K562 (cell line): ENCODE data around the gene PRKG1. TPM values are rescaled to one million over a fixed set of nuclear protein-coding genes. Genes with fewer than 3 reads are reported as not detected.

Experiments
- ATAC-seq: fragments of 200-7000 bp; cut with Tn5 transposase; 3 replicates; pipeline ENCODE4 v1.9.1; 2020; ENCODE audit warnings: moderate library complexity
- BruUV-seq: library from RNA; stranded (reverse); fragments of 400-500 nt; replicated peaks from 2 replicates; lab custom pipeline; 2021; lab: Mats Ljungman, UMichigan
- CTCF ChIA-PET: fragments of 300-600 bp; formaldehyde crosslinking; extraction: SDS; loops from one replicate; lab custom pipeline; 2021; ENCODE audit warnings: low intra/inter-chr PET ratio; lab: Yijun Ruan, JAX
- POLR2A ChIA-PET: fragments of 300-600, 350-650 bp; sonication (Branson Sonifier 250); formaldehyde crosslinking; extraction: SDS; loops from one replicate; lab custom pipeline; 2021; ENCODE audit warnings: antibody characterized with exemption, inconsistent platforms; lab: Yijun Ruan, JAX
- DNase-seq, 4 experiments: peaks; one replicate each; pipeline versions ENCODE4 v3.0.0 to v3.0.0-alpha.2; 2011 to 2018; ENCODE audit warnings: low spot score in 3 of 4, mixed read lengths in 3 of 4; ENCODE audit errors: extremely low read depth in 1 of 4
- FAIRE-seq: peaks from 2 replicates; lab custom pipeline; 2011; peaks lifted over from hg19 to GRCh38; lab: Jason Lieb, UNC
- H2AFZ ChIP-seq: 2 replicates; pipeline ENCODE4 v1.6.0; 2011; ENCODE audit warnings: low read depth, low read length, control low read depth, inconsistent platforms
- H3K27ac ChIP-seq: fragments of 200-600 bp; 3 replicates; pipeline ENCODE4 v1.8.0; 2011; ENCODE audit warnings: low read depth, mild to moderate bottlenecking, control low read depth, inconsistent platforms, low read length, moderate library complexity, mixed read lengths; ENCODE audit errors: extremely low read depth
- H3K27me3 ChIP-seq, 2 experiments: fragments of 300-600 bp in 1 of 2; 2 replicates in 1 of 2; 3 replicates in 1 of 2; pipeline versions ENCODE4 v1.6.0 to v1.8.0; 2011; ENCODE audit warnings: inconsistent platforms in 2 of 2, low read length in 2 of 2, mild to moderate bottlenecking in 1 of 2, mixed read lengths in 1 of 2, moderate library complexity in 1 of 2; ENCODE audit not compliant: control insufficient read depth in 2 of 2, insufficient read depth in 2 of 2
- H3K36me3 ChIP-seq: fragments of 300-600 bp; 3 replicates; pipeline ENCODE4 v1.8.0; 2011; ENCODE audit warnings: mild to moderate bottlenecking, low read length, inconsistent platforms; ENCODE audit not compliant: control insufficient read depth, insufficient read depth
- H3K4me1 ChIP-seq, 2 experiments: fragments of 200-600 bp in 1 of 2; replicated peaks in 1 of 2; 2 replicates in 1 of 2; 3 replicates in 1 of 2; pipeline versions ENCODE4 v1.5.1 to v1.8.0; 2011; ENCODE audit warnings: inconsistent platforms in 2 of 2, low read length in 2 of 2, mild to moderate bottlenecking in 1 of 2, mixed read lengths in 1 of 2, moderate library complexity in 1 of 2; ENCODE audit not compliant: control insufficient read depth in 2 of 2, insufficient read depth in 2 of 2
- H3K4me2 ChIP-seq: 2 replicates; pipeline ENCODE4 v1.6.1; 2011; ENCODE audit warnings: low read length, control low read depth, inconsistent platforms, mixed read lengths; ENCODE audit not compliant: insufficient read depth
- H3K4me3 ChIP-seq: fragments of 200-600 bp; sonication (generic), shearing (Covaris generic); 2 replicates; pipeline ENCODE4 v1.5.1; 2016; ENCODE audit warnings: control low read depth, inconsistent platforms
- H3K79me2 ChIP-seq: fragments of 200-600 bp; 3 replicates; pipeline ENCODE4 v1.8.0; 2011; ENCODE audit warnings: low read length, inconsistent platforms; ENCODE audit not compliant: control insufficient read depth, insufficient read depth
- H3K9ac ChIP-seq, 2 experiments: 2 replicates each; pipeline versions ENCODE4 v1.6.0 to v1.6.1; 2011; ENCODE audit warnings: low read depth in 2 of 2, low read length in 2 of 2, control low read depth in 1 of 2, inconsistent platforms in 1 of 2, mild to moderate bottlenecking in 1 of 2, mixed read lengths in 1 of 2; ENCODE audit not compliant: insufficient read depth in 1 of 2
- H3K9me1 ChIP-seq: one replicate; pipeline ENCODE4 v1.6.0; 2011; ENCODE audit warnings: inconsistent platforms, mild to moderate bottlenecking, low read length, moderate library complexity; ENCODE audit not compliant: control insufficient read depth, insufficient read depth
- H3K9me3 ChIP-seq: replicated peaks from 2 replicates; pipeline ENCODE4 v1.5.1; 2011; ENCODE audit warnings: low read depth, low read length, inconsistent platforms; ENCODE audit not compliant: control insufficient read depth, insufficient read depth
- H4K20me1 ChIP-seq: replicated peaks from 2 replicates; pipeline ENCODE4 v1.6.1; 2011; ENCODE audit warnings: low read length, inconsistent platforms, mixed read lengths; ENCODE audit not compliant: control insufficient read depth, insufficient read depth
- CREB3 ChIP-seq: fragments of 450-650 bp; conservative IDR thresholded peaks from 2 replicates; pipeline ENCODE4 v1.6.1; 2016; ENCODE audit warnings: missing genetic modification characterization, low read depth, mild to moderate bottlenecking, missing compliant biosample characterization, moderate library complexity
- EGR1 ChIP-seq: fragments of 450-650 bp; conservative IDR thresholded peaks from 2 replicates; pipeline ENCODE4 v1.6.1; 2017; ENCODE audit warnings: mild to moderate bottlenecking
- KAT8 ChIP-seq: fragments of 450-650 bp; IDR thresholded peaks from 2 replicates; pipeline ENCODE4 v1.6.1; 2016; ENCODE audit warnings: low read depth, mild to moderate bottlenecking
- PYGO2 ChIP-seq: fragments of 450-650 bp; IDR thresholded peaks from 2 replicates; pipeline ENCODE4 v1.6.1; 2016; ENCODE audit warnings: mild to moderate bottlenecking, missing genetic modification characterization, moderate library complexity, missing compliant biosample characterization
- STAT5A ChIP-seq: IDR thresholded peaks from 2 replicates; pipeline ENCODE4 v1.6.1; 2012; ENCODE audit warnings: low read length, inconsistent platforms, borderline replicate concordance
- THAP7 ChIP-seq: fragments of 250-450 bp; sonication (Bioruptor Pico); IDR thresholded peaks from 2 replicates; pipeline ENCODE4 v1.5.0; 2021
- whole genome bisulfite sequencing: fragments of 100-300 bp; shearing (Covaris generic); methylation state at CpG from one replicate; pipeline ENCODE4 v1.1.6; 2016; ENCODE audit warnings: low coverage, mixed read lengths; ENCODE audit not compliant: insufficient coverage; ENCODE audit errors: missing lambda C conversion rate; 5-methylcytosine and 5-hydroxymethylcytosine counted together
- in situ Hi-C: fragments of 300-500 bp; cut with MboI; formaldehyde crosslinking; loops from 4 replicates; pipeline ENCODE4 v1.15.0; 2018; ENCODE audit warnings: inconsistent platforms, mixed read lengths
- intact Hi-C: fragments of 100-400 bp; cut with micrococcal nuclease; formaldehyde crosslinking; loops from 2 replicates; pipeline ENCODE4 v1.14.2; 2022
- polyA plus RNA-seq, 8 experiments: library from polyadenylated mRNA; depleted of rRNA in 4 of 8; stranded (reverse) in 5 of 8; unstranded in 3 of 8; fragments of >200 nt; fragmentation: Nextera tagmentation in 2 of 8; fragmentation: Illumina TruSeq in 1 of 8; extraction: Ambion mirVana in 2 of 8; extraction: Trizol in 1 of 8; gene quantifications; 2 replicates each; pipeline versions ENCODE4 v1.2.1 to v1.2.3, GENCODE V29; 2011 to 2014; ENCODE audit warnings: inconsistent platforms in 1 of 8, missing spikeins in 1 of 8
- total RNA-seq, 7 experiments: library from RNA; depleted of rRNA in 6 of 7; stranded (reverse); fragments of >200 nt in 6 of 7; fragmentation: Illumina TruSeq in 2 of 7; extraction: Trizol in 2 of 7; gene quantifications; 2 replicates each; pipeline versions ENCODE4 v1.2.1 to v1.2.3, GENCODE V29; 2011 to 2021; ENCODE audit warnings: low replicate concordance in 1 of 7
- TF ChIP-seq, protein P1 (sequence below), 3 experiments: fragments of 200-800 bp in 1 of 3; fragments of 250-450 bp in 1 of 3; fragments of 450-650 bp in 1 of 3; sonication (Bioruptor Pico) in 1 of 3; sonication (Bioruptor generic) in 1 of 3; formaldehyde crosslinking in 1 of 3; IDR thresholded peaks; 2 replicates each; pipeline versions ENCODE4 v1.6.1 to v1.8.0; 2016 to 2022; ENCODE audit warnings: mild to moderate bottlenecking in 2 of 3, missing genetic modification characterization in 2 of 3, missing compliant biosample characterization in 1 of 3, moderate library complexity in 1 of 3
- TF ChIP-seq, protein P2 (sequence below): fragments of 450-650 bp; formaldehyde crosslinking; IDR thresholded peaks from 2 replicates; pipeline ENCODE4 v1.4.0; 2020; ENCODE audit warnings: mild to moderate bottlenecking, moderate library complexity

The PRKG1 gene
- total and polyA plus RNA-seq, 9 of the 15 experiments (the other 6 are each of a cell fraction or from before 2014, with no cell fraction given), result 0.22 TPM; not detected in 8

GRCh38 chr10:51318399-51319172 lies 244.3 kb downstream of the PRKG1 start (continued):
- TF ChIP-seq, protein P1, sequence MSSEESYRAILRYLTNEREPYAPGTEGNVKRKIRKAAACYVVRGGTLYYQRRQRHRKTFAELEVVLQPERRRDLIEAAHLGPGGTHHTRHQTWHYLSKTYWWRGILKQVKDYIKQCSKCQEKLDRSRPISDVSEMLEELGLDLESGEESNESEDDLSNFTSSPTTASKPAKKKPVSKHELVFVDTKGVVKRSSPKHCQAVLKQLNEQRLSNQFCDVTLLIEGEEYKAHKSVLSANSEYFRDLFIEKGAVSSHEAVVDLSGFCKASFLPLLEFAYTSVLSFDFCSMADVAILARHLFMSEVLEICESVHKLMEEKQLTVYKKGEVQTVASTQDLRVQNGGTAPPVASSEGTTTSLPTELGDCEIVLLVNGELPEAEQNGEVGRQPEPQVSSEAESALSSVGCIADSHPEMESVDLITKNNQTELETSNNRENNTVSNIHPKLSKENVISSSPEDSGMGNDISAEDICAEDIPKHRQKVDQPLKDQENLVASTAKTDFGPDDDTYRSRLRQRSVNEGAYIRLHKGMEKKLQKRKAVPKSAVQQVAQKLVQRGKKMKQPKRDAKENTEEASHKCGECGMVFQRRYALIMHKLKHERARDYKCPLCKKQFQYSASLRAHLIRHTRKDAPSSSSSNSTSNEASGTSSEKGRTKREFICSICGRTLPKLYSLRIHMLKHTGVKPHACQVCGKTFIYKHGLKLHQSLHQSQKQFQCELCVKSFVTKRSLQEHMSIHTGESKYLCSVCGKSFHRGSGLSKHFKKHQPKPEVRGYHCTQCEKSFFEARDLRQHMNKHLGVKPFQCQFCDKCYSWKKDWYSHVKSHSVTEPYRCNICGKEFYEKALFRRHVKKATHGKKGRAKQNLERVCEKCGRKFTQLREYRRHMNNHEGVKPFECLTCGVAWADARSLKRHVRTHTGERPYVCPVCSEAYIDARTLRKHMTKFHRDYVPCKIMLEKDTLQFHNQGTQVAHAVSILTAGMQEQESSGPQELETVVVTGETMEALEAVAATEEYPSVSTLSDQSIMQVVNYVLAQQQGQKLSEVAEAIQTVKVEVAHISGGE (CRISPR knock-in tag; IDR thresholded peaks at IDR 0.05), result no peak

DNA sequence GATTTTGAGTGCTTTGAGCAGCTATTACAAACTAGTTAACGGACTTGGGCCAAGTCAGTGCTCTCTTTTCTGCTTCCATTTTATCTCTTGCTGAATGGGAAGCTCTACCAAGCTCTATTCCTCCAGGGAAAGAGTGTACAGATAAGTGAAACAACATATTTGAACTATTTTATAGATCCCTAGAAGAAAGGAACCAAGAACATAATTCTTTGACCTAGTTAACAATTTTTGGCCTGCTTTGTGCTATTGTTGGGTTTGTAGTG lies 244.8 kb downstream of the PRKG1 start:
- no peak overlapping the region for H2AFZ ChIP-seq
- H3K9me1 ChIP-seq, result no peaks in the 10 kb centered on the region
- CTCF ChIA-PET, result no interaction called here
- H3K9me3 ChIP-seq, result no peaks in the 10 kb centered on the region
- H3K4me3 ChIP-seq, result no peak overlapping the region
- no peak for ATAC-seq
- in situ Hi-C loops (no loop called here), intact Hi-C loops (no loop called here)
- WGBS, result 0% methylated on average over 1 of the region's 1 CpG
- no peaks in the 10 kb centered on the region for H3K79me2 ChIP-seq
- no peaks in the 10 kb centered on the region for H4K20me1 ChIP-seq
- no peaks in the 10 kb centered on the region for H3K36me3 ChIP-seq
- no peaks in the 10 kb centered on the region for H3K4me1 ChIP-seq
- no peak overlapping the region for H3K27ac ChIP-seq
- no peak overlapping the region for H3K4me2 ChIP-seq
- no TSS peak for BruUV-seq
- TF ChIP-seq EGR1, result no peak
- no peak for TF ChIP-seq CREB3
- TF ChIP-seq PYGO2 (tag), result no peak
- TF ChIP-seq STAT5A, result no peak
- TF ChIP-seq KAT8, result no peak
- TF ChIP-seq, protein P2, sequence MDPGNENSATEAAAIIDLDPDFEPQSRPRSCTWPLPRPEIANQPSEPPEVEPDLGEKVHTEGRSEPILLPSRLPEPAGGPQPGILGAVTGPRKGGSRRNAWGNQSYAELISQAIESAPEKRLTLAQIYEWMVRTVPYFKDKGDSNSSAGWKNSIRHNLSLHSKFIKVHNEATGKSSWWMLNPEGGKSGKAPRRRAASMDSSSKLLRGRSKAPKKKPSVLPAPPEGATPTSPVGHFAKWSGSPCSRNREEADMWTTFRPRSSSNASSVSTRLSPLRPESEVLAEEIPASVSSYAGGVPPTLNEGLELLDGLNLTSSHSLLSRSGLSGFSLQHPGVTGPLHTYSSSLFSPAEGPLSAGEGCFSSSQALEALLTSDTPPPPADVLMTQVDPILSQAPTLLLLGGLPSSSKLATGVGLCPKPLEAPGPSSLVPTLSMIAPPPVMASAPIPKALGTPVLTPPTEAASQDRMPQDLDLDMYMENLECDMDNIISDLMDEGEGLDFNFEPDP, result no peak
- no peak for TF ChIP-seq THAP7 (CRISPR knock-in tag)
- no peak for DNase-seq
- POLR2A ChIA-PET, result no interaction called here
- H3K27me3 ChIP-seq, result no peaks in the 10 kb centered on the region
- FAIRE-seq, result no peak
- no peak overlapping the region for H3K9ac ChIP-seq
